MM.1S (cell line): ENCODE measurements around the gene SLFN5.

Source experiments
- DNase-seq: peaks from one replicate; pipeline ENCODE4 v3.0.0-alpha.2; 2015
- H2AFZ ChIP-seq: fragments of 300-600 bp; sonication (generic); 2 replicates; pipeline ENCODE4 v1.6.0; 2016; ENCODE audit warnings: antibody characterized with exemption, low read length
- H3F3A ChIP-seq: fragments of 300-600 bp; sonication (generic); 2 replicates; pipeline ENCODE4 v1.6.1; 2016; ENCODE audit warnings: mild to moderate bottlenecking, antibody characterized with exemption, low read length, moderate library complexity, mixed read lengths; ENCODE audit not compliant: insufficient read depth
- H3K27ac ChIP-seq: fragments of 300-600 bp; sonication (generic); 2 replicates; pipeline ENCODE4 v1.5.1; 2016; ENCODE audit warnings: mild to moderate bottlenecking, low read length
- H3K27me3 ChIP-seq: fragments of 300-600 bp; sonication (generic); replicated peaks from 2 replicates; pipeline ENCODE4 v1.6.0; 2016; ENCODE audit warnings: low read length; ENCODE audit not compliant: insufficient read depth
- H3K36me3 ChIP-seq: fragments of 300-600 bp; sonication (generic); replicated peaks from 2 replicates; pipeline ENCODE4 v1.6.1; 2016; ENCODE audit warnings: mild to moderate bottlenecking, low read length, mixed read lengths; ENCODE audit not compliant: insufficient read depth
- H3K4me1 ChIP-seq: fragments of 300-600 bp; sonication (generic); 2 replicates; pipeline ENCODE4 v1.6.1; 2016; ENCODE audit warnings: low read length, mixed read lengths
- H3K4me2 ChIP-seq: fragments of 300-600 bp; sonication (generic); 2 replicates; pipeline ENCODE4 v1.6.0; 2016; ENCODE audit warnings: low read depth, low read length
- H3K4me3 ChIP-seq: fragments of 300-600 bp; sonication (generic); 2 replicates; pipeline ENCODE4 v1.5.1; 2016; ENCODE audit warnings: low read length, mixed read lengths
- H3K79me2 ChIP-seq: fragments of 300-600 bp; sonication (generic); 2 replicates; pipeline ENCODE4 v1.6.1; 2016; ENCODE audit warnings: mixed run types, low read length, mixed read lengths
- H3K9ac ChIP-seq: fragments of 300-600 bp; sonication (generic); 2 replicates; pipeline ENCODE4 v1.6.1; 2016; ENCODE audit warnings: low read length, mixed read lengths
- H3K9me2 ChIP-seq: fragments of 300-600 bp; sonication (generic); replicated peaks from 2 replicates; pipeline ENCODE4 v1.6.1; 2016; ENCODE audit warnings: mild to moderate bottlenecking, low read length, mixed read lengths; ENCODE audit not compliant: insufficient read depth
- H3K9me3 ChIP-seq: fragments of 300-600 bp; sonication (generic); replicated peaks from 2 replicates; pipeline ENCODE4 v1.6.1; 2016; ENCODE audit warnings: mild to moderate bottlenecking, low read length, mixed read lengths; ENCODE audit not compliant: insufficient read depth
- H4K20me1 ChIP-seq: fragments of 300-600 bp; sonication (generic); 2 replicates; pipeline ENCODE4 v1.6.1; 2016; ENCODE audit warnings: mild to moderate bottlenecking, low read length, moderate library complexity, mixed read lengths; ENCODE audit not compliant: insufficient read depth
- EZH2 ChIP-seq: fragments of 300-600 bp; sonication (generic); optimal IDR thresholded peaks from 2 replicates; pipeline ENCODE3; 2017; ENCODE audit warnings: low read depth, mild to moderate bottlenecking, antibody characterized with exemption, low read length, mixed read lengths
- EZH2phosphoT487 ChIP-seq: fragments of 300-600 bp; sonication (generic); IDR thresholded peaks from 2 replicates; pipeline ENCODE4 v1.6.1; 2018; ENCODE audit warnings: antibody characterized with exemption, low read length
- TF ChIP-seq, protein P1 (sequence below): fragments of 300-600 bp; sonication (generic); IDR thresholded peaks from 2 replicates; pipeline ENCODE4 v1.5.1; 2016; ENCODE audit warnings: antibody characterized with exemption, low read length, mixed read lengths

The SLFN5 gene

DNA sequence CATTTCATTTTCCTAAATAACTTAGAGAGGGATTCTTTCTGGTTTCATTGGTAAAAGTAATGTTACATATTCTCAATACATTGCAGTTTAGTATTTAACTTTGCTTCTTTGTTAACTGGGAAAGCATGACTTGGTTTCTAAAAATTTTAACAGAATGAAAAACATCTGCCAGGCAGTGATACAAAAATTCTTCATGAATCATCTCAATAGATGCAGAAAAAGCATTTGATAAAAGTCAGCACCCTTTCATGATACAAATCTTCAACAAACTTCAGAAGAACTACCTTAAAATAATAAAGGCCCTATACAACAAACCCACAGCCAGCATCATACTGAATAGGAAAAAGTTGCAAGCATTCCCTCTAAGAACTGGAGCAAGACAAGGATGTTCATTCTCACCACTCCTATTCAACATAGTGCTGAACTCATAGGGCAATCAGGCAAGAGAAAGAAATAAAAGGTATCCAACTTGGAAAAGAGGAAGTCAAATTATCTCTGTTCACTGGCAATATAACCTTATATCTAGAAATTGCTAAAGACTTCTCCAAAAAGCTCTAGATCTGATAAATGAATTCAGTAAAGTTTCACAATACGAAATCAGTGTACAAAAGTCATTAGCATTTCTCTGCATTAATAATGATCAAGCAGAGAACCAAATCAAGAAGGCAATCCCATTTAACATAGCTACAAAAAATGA is 50.4 kb downstream of the SLFN5 start:
- no peak overlapping the region for H3K27ac ChIP-seq
- H4K20me1 ChIP-seq = no peaks in the 10 kb centered on the region
- no peaks in the 10 kb centered on the region for H3K79me2 ChIP-seq
- no peak for DNase-seq
- H3K4me1 ChIP-seq = no peaks in the 10 kb centered on the region
- H3K9me2 ChIP-seq = no peaks in the 10 kb centered on the region
- H3K36me3 ChIP-seq = no peaks in the 10 kb centered on the region
- H3F3A ChIP-seq = no peaks in the 10 kb centered on the region
- H3K9ac ChIP-seq = no peak overlapping the region
- TF ChIP-seq EZH2 = no peak
- TF ChIP-seq, protein P1, sequence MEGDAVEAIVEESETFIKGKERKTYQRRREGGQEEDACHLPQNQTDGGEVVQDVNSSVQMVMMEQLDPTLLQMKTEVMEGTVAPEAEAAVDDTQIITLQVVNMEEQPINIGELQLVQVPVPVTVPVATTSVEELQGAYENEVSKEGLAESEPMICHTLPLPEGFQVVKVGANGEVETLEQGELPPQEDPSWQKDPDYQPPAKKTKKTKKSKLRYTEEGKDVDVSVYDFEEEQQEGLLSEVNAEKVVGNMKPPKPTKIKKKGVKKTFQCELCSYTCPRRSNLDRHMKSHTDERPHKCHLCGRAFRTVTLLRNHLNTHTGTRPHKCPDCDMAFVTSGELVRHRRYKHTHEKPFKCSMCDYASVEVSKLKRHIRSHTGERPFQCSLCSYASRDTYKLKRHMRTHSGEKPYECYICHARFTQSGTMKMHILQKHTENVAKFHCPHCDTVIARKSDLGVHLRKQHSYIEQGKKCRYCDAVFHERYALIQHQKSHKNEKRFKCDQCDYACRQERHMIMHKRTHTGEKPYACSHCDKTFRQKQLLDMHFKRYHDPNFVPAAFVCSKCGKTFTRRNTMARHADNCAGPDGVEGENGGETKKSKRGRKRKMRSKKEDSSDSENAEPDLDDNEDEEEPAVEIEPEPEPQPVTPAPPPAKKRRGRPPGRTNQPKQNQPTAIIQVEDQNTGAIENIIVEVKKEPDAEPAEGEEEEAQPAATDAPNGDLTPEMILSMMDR = no peak
- TF ChIP-seq EZH2phosphoT487 = no peak
- no peaks in the 10 kb centered on the region for H3K9me3 ChIP-seq
- H3K4me2 ChIP-seq = no peak overlapping the region
- no peak overlapping the region for H2AFZ ChIP-seq
- H3K27me3 ChIP-seq = peaks cover 87% of the 10 kb centered on the region
- no peak overlapping the region for H3K4me3 ChIP-seq

DNA sequence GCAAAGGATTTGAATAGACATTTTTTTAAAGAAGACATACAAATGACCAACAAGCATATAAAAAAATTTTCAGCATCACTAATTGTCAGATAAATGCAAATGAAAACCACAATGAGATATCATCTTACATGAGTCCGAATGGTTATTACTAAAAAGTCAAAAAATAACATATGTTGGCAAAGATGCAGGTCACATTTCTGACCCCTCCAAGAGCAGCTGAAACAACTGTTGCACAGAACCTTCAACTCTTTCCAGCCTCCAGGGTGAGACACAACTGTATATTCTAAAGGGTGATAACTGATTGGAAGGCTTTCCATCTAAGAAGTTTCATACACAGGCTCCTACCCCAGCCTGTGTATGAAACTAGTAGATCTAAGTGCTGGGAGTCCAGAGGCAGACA is 51.9 kb downstream of the SLFN5 start:
- no peaks in the 10 kb centered on the region for H3K4me1 ChIP-seq
- H3F3A ChIP-seq = no peaks in the 10 kb centered on the region
- H2AFZ ChIP-seq = no peak overlapping the region
- H3K9me3 ChIP-seq = no peaks in the 10 kb centered on the region
- H3K9ac ChIP-seq = no peak overlapping the region
- TF ChIP-seq, protein P1 = no peak
- TF ChIP-seq EZH2 = no peak
- TF ChIP-seq EZH2phosphoT487 = no peak
- no peak overlapping the region for H3K27ac ChIP-seq
- no peaks in the 10 kb centered on the region for H3K9me2 ChIP-seq
- H3K79me2 ChIP-seq = no peaks in the 10 kb centered on the region
- H3K27me3 ChIP-seq = peaks cover 90% of the 10 kb centered on the region
- H3K36me3 ChIP-seq = no peaks in the 10 kb centered on the region
- DNase-seq = no peak
- H4K20me1 ChIP-seq = no peaks in the 10 kb centered on the region
- H3K4me3 ChIP-seq = no peak overlapping the region
- no peak overlapping the region for H3K4me2 ChIP-seq

DNA sequence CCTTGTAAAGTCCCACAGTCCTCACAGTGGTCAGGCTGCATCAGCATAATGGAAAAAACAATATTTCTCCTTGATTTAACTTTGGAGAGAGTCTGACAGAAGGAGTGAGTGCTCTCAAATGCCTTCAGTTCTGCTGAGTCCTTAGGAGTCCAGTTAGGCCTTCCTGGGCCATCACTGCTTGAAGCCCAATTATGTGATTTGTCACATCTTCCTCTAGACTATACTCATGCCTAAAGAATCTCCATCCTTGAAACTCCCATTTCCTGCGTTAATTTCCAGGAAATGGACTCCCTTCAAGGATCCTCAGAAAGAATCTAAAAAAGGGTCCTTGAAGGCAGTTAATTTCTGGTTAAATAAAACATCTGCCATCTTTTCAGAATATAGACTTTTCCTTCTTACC is 52.8 kb downstream of the SLFN5 start:
- Histone ChIP-seq H3K9ac (no peak overlapping the region), H4K20me1 (no peaks in the 10 kb centered on the region), H3K36me3 (no peaks in the 10 kb centered on the region), H3K4me3 (no peak overlapping the region), H3K27me3 (peaks cover 81% of the 10 kb centered on the region), H3K9me2 (no peaks in the 10 kb centered on the region), H3K4me1 (no peaks in the 10 kb centered on the region), H3K27ac (no peak overlapping the region), H2AFZ (no peak overlapping the region), H3F3A (no peaks in the 10 kb centered on the region), H3K79me2 (no peaks in the 10 kb centered on the region), H3K9me3 (no peaks in the 10 kb centered on the region), H3K4me2 (no peak overlapping the region)
- TF ChIP-seq, protein P1 = no peak
- TF ChIP-seq EZH2phosphoT487 (no peak), EZH2 (no peak)
- no peak for DNase-seq
